ENCODE measurements around the gene TAF1.
"Not testable (repeated sequence)": the region's sequence is repeated elsewhere in the genome, so short reads cannot be mapped to it uniquely, and the experiment has no call there.

Gene TAF1

DNA sequence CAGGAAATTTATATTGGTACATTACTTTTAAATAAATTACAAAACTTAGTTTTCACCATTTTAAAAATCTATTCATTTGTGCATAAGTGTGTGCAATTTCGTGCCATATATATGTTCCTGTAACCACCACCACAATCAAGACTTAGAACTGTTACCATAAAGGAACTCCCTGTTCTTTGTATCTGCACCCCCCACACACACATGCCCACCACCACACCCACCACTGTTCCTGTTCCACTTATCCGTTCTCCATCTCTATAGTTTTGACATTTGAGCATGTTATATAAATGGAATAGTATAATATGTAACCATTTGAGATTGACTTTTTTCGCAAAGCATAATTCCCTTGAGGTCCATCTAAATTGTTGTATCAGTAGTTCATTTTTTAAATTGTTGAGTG, 73.7 kb downstream of the TAF1 start:
- DNase-seq: no peak

GRCh38 chrX:71440401-71440800, 74.2 kb downstream of the TAF1 start:
- DNase-seq: no peak

DNA sequence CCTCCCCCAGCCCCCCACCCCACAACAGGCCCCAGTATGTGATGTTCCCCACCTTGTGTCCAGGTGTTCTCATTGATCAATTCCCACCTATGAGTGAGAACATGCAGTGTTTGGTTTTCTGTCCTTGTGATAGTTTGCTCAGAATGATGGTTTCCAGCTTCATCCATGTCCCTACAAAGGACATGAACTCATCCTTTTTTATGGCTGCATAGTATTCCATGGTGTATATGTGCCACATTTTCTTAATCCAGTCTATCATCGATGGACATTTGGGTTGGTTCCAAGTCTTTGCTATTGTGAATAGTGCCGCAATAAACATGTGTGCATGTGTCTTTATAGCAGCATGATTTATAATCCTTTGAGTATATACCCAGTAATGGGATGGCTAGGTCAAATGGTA, 75.7 kb downstream of the TAF1 start:
- DNase-seq: not testable (repeated sequence)

DNA sequence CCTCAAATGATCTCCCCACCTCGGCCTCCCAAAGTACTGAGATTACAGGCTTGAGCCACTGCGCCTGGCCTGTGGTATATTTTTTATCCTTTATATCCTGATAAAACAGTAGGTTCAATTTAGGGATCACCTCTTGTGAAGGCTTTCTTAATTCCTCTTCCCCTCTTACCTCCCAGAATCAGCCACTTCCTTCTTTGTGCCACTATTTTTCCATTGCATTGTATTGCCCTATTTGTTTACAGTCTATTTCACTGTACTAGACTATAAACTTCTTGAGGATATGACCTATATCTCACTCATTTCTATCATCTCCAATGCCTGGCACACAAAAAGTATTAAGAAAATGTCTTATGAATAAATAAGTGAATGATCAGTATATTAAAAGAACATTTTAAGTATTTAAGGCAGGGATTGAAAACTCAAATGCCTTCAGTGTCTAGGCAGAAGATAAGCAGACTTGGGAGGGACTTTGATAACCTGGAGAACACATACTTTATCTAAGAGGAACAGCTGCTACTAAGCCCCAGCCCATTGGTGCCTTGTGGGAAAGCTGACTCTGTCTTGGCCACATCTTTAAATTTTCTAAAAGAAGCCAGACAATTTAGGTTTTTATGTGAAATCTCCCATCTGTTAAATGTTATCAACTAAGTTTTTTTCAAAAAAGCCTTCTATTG, 84.4 kb downstream of the TAF1 start:
- DNase-seq: no peak

- DNase-seq: not testable (repeated sequence)
Measured at GRCh38 chrX:71451518-71451917, 85.4 kb downstream of the TAF1 start.

GRCh38 chrX:71453056-71453455, 86.9 kb downstream of the TAF1 start:
- no peak for DNase-seq

- DNase-seq: no peak
Measured at GRCh38 chrX:71454222-71454621, 88.1 kb downstream of the TAF1 start.

GRCh38 chrX:71458866-71459265, 92.7 kb downstream of the TAF1 start:
- no peak for DNase-seq

DNA sequence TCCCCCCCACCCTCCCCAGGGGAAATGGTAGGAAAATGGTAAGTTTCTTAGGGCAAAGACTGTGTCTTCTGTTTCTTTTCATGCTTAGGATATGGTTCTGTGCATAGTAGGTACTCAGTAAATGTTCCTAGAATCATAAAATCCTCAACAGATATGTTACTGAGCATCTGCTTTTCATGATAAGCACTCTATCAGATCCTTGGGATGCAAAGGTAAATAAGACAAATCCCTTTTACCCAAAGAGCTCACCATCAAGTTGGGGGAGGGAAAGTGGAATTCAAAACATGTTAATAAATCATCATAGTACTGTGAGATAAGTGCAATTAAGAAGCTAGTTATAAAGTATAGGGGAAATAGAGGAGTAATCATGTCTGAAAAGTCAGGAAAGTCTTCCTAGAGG, 98.8 kb downstream of the TAF1 start:
- no peak for DNase-seq

DNA sequence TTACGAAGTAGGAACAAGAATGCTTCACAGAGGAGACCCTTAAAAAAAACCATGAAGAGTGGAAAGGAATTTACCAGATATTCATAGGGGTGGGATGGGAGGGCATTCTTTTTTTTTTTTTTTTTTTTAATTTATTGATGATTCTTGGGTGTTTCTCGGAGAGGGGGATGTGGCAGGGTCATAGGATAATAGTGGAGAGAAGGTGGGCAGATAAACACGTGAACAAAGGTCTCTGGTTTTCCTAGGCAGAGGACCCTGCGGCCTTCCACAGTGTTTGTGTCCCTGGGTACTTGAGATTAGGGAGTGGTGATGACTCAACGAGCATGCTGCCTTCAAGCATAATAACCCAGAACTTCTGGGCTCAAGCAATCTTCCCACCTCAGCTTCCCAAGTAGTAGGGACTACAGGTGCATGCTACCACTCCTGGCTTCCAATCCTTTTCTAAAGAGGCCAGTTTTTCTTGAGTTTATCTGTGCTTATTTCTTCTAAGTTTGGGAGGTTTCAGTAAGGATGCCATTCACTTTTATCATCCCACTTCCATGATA, 100.9 kb downstream of the TAF1 start:
- no peak for DNase-seq

DNA sequence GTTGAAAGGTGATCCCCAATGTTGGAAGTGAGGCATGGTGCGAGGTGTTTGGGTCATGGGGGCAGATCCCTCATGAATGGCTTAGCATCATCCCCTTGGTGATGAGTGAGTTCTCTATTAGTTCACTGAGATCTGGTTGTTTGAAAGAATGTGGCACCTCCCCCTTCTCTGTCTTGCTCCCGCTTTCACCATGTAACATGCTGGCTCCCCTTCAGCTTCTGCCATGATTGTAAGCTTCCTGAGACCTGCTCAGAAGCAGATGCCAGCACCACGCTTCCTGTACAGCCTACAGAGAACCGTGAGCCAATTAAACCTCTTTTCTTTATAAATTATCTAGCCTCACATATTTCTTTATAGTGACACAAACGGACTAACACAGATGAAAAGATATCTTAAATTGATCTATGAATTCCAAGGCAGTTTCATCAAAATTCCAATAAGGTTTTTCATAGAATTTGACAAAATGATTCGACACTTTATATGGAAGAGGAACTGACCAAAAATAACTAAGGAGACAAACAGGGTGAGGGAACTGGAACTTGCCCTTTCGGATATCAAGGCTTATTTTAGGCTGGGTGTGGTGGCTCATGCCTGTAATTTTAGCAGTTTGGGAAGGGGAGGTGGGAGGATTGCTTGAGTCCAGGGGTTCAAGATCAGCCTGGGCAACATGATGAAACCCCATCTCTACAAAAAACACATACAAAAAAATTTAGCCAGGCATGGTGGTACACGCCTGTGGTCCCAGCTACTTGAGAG, 109.8 kb downstream of the TAF1 start:
- no peak for DNase-seq

DNA sequence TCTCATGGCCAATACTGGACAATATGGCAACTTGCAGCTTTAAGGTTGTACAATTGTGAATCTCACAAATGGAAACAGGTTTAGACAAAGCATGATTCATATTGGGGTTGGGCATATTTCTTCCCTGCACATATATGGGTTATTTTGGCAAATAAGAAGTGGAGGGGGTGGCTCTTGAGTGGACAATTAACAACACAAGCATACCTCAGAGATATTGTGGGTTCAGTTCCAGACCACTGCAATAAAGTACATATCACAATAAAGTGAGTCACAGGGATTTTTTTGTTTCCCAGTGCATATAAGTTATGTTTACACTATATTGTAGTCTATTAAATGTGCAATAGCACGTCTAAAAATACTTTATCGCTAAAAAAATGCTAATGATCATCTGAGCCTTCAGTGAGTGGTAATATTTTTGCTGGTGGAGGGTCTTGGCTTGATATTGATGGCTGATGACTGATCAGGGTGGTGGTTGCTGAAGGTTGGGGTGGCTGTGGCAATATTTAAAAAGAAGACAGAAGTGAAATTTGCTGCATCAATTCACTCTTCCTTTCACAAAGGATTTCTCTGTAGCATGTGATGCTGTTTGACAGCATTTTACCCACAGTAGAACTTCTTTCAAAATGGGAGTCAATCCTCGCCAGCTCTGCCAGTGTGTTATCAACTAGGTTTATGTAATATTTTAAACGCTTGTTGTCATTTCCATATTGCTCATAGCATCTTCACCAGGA, 116.2 kb downstream of the TAF1 start:
- no peak for DNase-seq

GRCh38 chrX:71487814-71488213, 121.7 kb downstream of the TAF1 start:
- no peak for DNase-seq

DNA sequence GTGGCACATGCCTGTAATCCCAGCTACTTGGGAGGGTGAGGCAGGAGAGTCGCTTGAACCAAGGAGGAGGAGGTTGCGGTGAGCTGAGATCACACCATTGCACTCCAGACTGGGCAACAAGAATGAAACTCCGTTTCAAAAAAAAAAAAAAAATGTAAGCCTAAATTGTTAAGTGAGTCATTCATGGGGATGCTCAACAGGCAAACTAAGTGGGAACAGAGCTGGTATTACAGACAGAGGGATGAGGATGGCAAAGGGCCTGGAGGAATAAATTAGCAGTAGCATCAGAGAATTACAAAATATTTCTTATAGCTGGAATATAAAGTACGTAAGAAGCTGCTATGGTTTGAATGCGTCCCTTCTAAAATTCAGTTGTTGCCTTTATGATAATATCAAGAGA, 123.4 kb downstream of the TAF1 start:
- no peak for DNase-seq

- peak; percentile 44 to 47 for DNase-seq
Measured at GRCh38 chrX:71492231-71493065, 126.3 kb downstream of the TAF1 start.

- DNase-seq: no peak
Measured at GRCh38 chrX:71493111-71493613, 127.0 kb downstream of the TAF1 start.

DNA sequence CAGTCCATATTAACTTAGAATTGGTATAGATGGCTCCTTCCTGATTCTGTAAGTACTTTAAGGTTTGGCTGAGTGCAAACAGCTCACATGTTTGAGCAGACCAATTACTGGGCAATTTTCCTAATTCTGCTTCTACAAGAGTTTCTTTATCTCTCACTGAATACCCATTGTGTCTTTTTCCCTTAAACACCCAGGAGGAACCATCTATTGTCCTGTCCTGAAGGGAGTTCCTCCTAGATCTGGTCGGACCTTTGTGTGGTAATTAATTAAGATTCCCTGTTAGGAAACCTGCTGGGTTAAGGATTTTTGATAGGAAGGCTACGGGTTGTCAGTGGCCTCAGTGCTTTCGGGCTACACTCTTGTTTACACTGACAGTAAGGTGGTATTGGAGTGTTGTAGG, 129.8 kb downstream of the TAF1 start:
- not testable (repeated sequence) for DNase-seq

DNA sequence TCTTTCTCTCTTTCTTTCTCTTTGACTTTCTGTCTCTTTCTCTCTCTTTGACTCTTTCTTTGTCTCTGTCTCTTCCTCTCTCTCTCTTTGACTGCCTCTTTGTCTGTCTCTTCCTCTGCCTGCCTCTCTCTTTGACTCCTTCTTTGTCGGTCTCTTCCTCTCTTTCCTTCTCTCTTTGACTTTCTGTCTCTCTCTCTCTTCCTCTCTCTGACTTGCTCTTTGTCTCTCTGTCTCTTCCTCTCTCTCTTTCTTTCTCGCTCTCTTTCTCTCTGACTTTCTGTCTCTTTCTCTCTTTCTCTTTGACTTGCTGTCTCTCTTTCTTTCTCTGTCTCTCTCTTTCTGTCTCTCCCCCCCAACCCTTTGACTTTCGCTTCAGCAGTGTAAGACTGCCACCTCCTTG, 130.3 kb downstream of the TAF1 start:
- DNase-seq: no peak

DNA sequence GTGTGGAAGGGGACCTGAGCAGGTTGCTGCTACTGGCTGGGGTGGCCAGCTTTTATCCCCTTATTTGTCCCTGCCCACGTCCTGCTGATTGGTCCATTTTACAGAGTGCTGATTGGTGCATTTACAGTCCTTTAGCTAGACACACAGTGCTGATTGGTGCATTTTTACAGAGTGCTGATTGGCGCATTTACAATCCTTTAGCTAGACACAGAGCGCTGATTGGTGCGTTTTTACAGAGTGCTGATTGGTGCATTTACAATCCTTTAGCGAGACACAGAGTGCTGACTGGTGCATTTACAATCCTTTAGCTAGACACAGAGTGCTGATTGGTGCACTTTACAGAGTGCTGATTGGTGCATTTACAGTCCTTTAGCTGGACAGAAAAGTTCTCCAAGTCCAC, 135.9 kb downstream of the TAF1 start:
- DNase-seq: not testable (repeated sequence)

- no peak for DNase-seq
Measured at GRCh38 chrX:71504346-71504745, 138.2 kb downstream of the TAF1 start.

- DNase-seq: no peak
Measured at GRCh38 chrX:71509289-71509688, 143.1 kb downstream of the TAF1 start.

- no peak for DNase-seq
Measured at GRCh38 chrX:71510161-71510560, 144.0 kb downstream of the TAF1 start.

All from CD4-positive, alpha-beta T cell treated with Interleukin-1 beta for 1 hour (primary cell).